ENCODE results near the gene SNAI1.

Gene SNAI1

GRCh38 chr20:50014570-50015562 is 32.1 kb downstream of the SNAI1 start:
- no peak for TF ChIP-seq CTCF (IDR thresholded peaks at IDR 0.05; ENCODE audit: insufficient read depth, low read depth, low read length, missing control alignments)
- no peak for DNase-seq (ENCODE audit: low read depth)
- H3K4me3 ChIP-seq (ENCODE audit: low read depth, low read length), result no peak overlapping the region

GRCh38 chr20:50015636-50015992 is 32.8 kb downstream of the SNAI1 start:
- no peak overlapping the region for H3K4me3 ChIP-seq (ENCODE audit: low read depth, low read length)
- TF ChIP-seq CTCF (IDR thresholded peaks at IDR 0.05; ENCODE audit: insufficient read depth, low read depth, low read length, missing control alignments), result no peak
- DNase-seq (ENCODE audit: low read depth), result no peak

GRCh38 chr20:50015993-50016770 is 33.4 kb downstream of the SNAI1 start:
- DNase-seq (ENCODE audit: low read depth), result no peak
- H3K4me3 ChIP-seq (ENCODE audit: low read depth, low read length), result no peak overlapping the region
- no peak for TF ChIP-seq CTCF (IDR thresholded peaks at IDR 0.05; ENCODE audit: insufficient read depth, low read depth, low read length, missing control alignments)

- no peak overlapping the region for H3K4me3 ChIP-seq (ENCODE audit: low read depth, low read length)
- TF ChIP-seq CTCF (IDR thresholded peaks at IDR 0.05; ENCODE audit: insufficient read depth, low read depth, low read length, missing control alignments), result no peak
- DNase-seq (ENCODE audit: low read depth), result no peak
These were observed 34.4 kb downstream of the SNAI1 start for GRCh38 chr20:50017160-50017559.

- no peak for DNase-seq (ENCODE audit: low read depth)
- no peak overlapping the region for H3K4me3 ChIP-seq (ENCODE audit: low read depth, low read length)
- no peak for TF ChIP-seq CTCF (IDR thresholded peaks at IDR 0.05; ENCODE audit: insufficient read depth, low read depth, low read length, missing control alignments)
These were observed 34.9 kb downstream of the SNAI1 start for GRCh38 chr20:50017576-50018248.

GRCh38 chr20:50019466-50020256 is 36.9 kb downstream of the SNAI1 start:
- no peak for TF ChIP-seq CTCF (IDR thresholded peaks at IDR 0.05; ENCODE audit: insufficient read depth, low read depth, low read length, missing control alignments)
- no peak overlapping the region for H3K4me3 ChIP-seq (ENCODE audit: low read depth, low read length)
- DNase-seq (ENCODE audit: low read depth), result no peak

Measured in GM12865 (cell line).